B cell (primary cell): ENCODE data around the gene ARID3B. TPM values are rescaled to one million over a fixed set of nuclear protein-coding genes. Genes with fewer than 3 reads are reported as not detected.

Experiments used
- ATAC-seq: fragments of 200-7000 bp; cut with Tn5 transposase; one replicate; pipeline ENCODE4 v1.10.0; 2021; ENCODE audit warnings: low read depth, mild to moderate bottlenecking, moderate number of reproducible peaks, moderate library complexity
- CTCF ChIA-PET: fragments of 350-600 bp; sonication (Branson Sonifier 250); formaldehyde crosslinking; loops from one replicate; lab custom pipeline; 2021; ENCODE audit warnings: antibody characterized with exemption, inconsistent platforms; lab: Charles Lee
- POLR2A ChIA-PET: fragments of 350-600 bp; sonication (Branson Sonifier 250); formaldehyde crosslinking; loops from one replicate; lab custom pipeline; 2021; ENCODE audit warnings: antibody characterized with exemption; lab: Charles Lee
- DNase-seq: peaks from one replicate; pipeline ENCODE4 v3.0.0; 2013
- H2AFZ ChIP-seq: 2 replicates; pipeline ENCODE4 v1.6.1; 2012; ENCODE audit warnings: mild to moderate bottlenecking, low read depth, low read length; ENCODE audit not compliant: insufficient read depth, poor library complexity, severe bottlenecking
- H3K27ac ChIP-seq, 2 donors: 1 replicate in 1 of 2; 2 replicates in 1 of 2; pipeline ENCODE4 v1.5.1; 2012 to 2013; ENCODE audit warnings: low read length in 2 of 2, mild to moderate bottlenecking in 2 of 2, moderate library complexity in 1 of 2
- H3K27me3 ChIP-seq, 4 experiments: fragments of 200-600 bp in 1 of 4; sonication (generic) in 1 of 4; replicated peaks in 1 of 4; 1 replicate in 2 of 4; 2 replicates in 2 of 4; pipeline versions ENCODE4 v1.6.1 to v1.7.0; 2013 to 2016; ENCODE audit warnings: low read length in 3 of 4, mild to moderate bottlenecking in 2 of 4, mixed read lengths in 1 of 4, moderate library complexity in 1 of 4; ENCODE audit not compliant: insufficient read depth in 4 of 4, control insufficient read depth in 3 of 4; ENCODE audit errors: control extremely low read depth in 1 of 4
- H3K36me3 ChIP-seq, 2 experiments: replicated peaks in 1 of 2; 1 replicate in 1 of 2; 2 replicates in 1 of 2; pipeline versions ENCODE4 v1.6.1 to v1.7.1; 2013; ENCODE audit warnings: low read length in 1 of 2; ENCODE audit not compliant: insufficient read depth in 2 of 2, control insufficient read depth in 1 of 2; ENCODE audit errors: control extremely low read depth in 1 of 2, extremely low read depth in 1 of 2
- H3K4me1 ChIP-seq, 2 donors: fragments of 200-600 bp in 1 of 2; sonication (generic) in 1 of 2; 1 replicate in 1 of 2; 2 replicates in 1 of 2; pipeline versions ENCODE4 v1.5.1 to v1.6.1; 2013 to 2017; ENCODE audit warnings: low read length in 2 of 2; ENCODE audit not compliant: control insufficient read depth in 2 of 2, insufficient read depth in 2 of 2
- H3K4me2 ChIP-seq: replicated peaks from 2 replicates; pipeline ENCODE3; 2012; ENCODE audit warnings: mild to moderate bottlenecking, low read depth, low read length; ENCODE audit not compliant: poor library complexity, severe bottlenecking
- H3K4me3 ChIP-seq, 5 experiments: fragments of 200-600 bp in 1 of 5; sonication (generic) in 1 of 5; 1 replicate in 3 of 5; 2 replicates in 2 of 5; pipeline versions ENCODE4 v1.5.1 to v1.7.0; 2011 to 2016; ENCODE audit warnings: low read length in 4 of 5, mild to moderate bottlenecking in 4 of 5, low read depth in 2 of 5, control low read depth in 1 of 5, moderate library complexity in 1 of 5; ENCODE audit not compliant: insufficient read depth in 1 of 5; ENCODE audit errors: control extremely low read depth in 1 of 5, extremely low read depth in 1 of 5
- H3K79me2 ChIP-seq: fragments of 200-600 bp; sonication (generic); one replicate; pipeline ENCODE4 v1.6.0; 2016; ENCODE audit warnings: low read length; ENCODE audit not compliant: control insufficient read depth, insufficient read depth
- H3K9ac ChIP-seq: fragments of 200-600 bp; sonication (generic); 2 replicates; pipeline ENCODE4 v1.6.1; 2017; ENCODE audit warnings: mild to moderate bottlenecking, low read length, moderate library complexity
- H3K9me3 ChIP-seq, 3 donors: one replicate each; pipeline versions ENCODE4 v1.6.1 to v1.7.1; 2013; ENCODE audit warnings: low read length in 2 of 3; ENCODE audit not compliant: control insufficient read depth in 2 of 3, insufficient read depth in 1 of 3; ENCODE audit errors: control extremely low read depth in 1 of 3
- H4K20me1 ChIP-seq: 2 replicates; pipeline ENCODE4 v1.6.0; 2012; ENCODE audit warnings: mild to moderate bottlenecking, low read length; ENCODE audit not compliant: insufficient read depth, control insufficient read depth, poor library complexity, severe bottlenecking
- H3K27ac Mint-ChIP-seq: one replicate; pipeline ENCODE4 v1.8.0; 2021; ENCODE audit warnings: mixed read lengths
- H3K27me3 Mint-ChIP-seq: one replicate; pipeline ENCODE4 v1.8.0; 2021; ENCODE audit warnings: mixed read lengths
- H3K4me1 Mint-ChIP-seq: one replicate; pipeline ENCODE4 v1.8.0; 2021; ENCODE audit warnings: mixed read lengths
- H3K4me3 Mint-ChIP-seq: one replicate; pipeline ENCODE4 v1.8.0; 2021; ENCODE audit warnings: mixed read lengths
- H3K9me3 Mint-ChIP-seq: one replicate; pipeline ENCODE4 v1.8.0; 2022; ENCODE audit warnings: mixed read lengths; ENCODE audit not compliant: insufficient read depth
- CTCF ChIP-seq: fragments of 200-600 bp; IDR thresholded peaks from one replicate; pipeline ENCODE4 v1.8.0; 2022; ENCODE audit warnings: antibody characterized with exemption, mild to moderate bottlenecking
- EZH2 ChIP-seq: IDR thresholded peaks from 2 replicates; pipeline ENCODE4 v1.6.1; 2012; ENCODE audit warnings: borderline replicate concordance, low read depth, mild to moderate bottlenecking, moderate library complexity, low read length; ENCODE audit not compliant: insufficient read depth, poor library complexity, severe bottlenecking
- WGBS: methylation state at CpG from one replicate; pipeline ENCODE4 v1.1.5; 2013; ENCODE audit warnings: missing lambda C conversion rate; ENCODE audit not compliant: insufficient coverage; 5-methylcytosine and 5-hydroxymethylcytosine counted together
- intact Hi-C: fragments of 100-400 bp; cut with micrococcal nuclease; formaldehyde crosslinking; loops from one replicate; pipeline ENCODE4 v1.10.0; 2022
- polyA plus RNA-seq: library from polyadenylated mRNA; depleted of rRNA; stranded (reverse); fragments of >200 nt; gene quantifications from 2 replicates; pipeline ENCODE4 v1.2.3, GENCODE V29; 2012
- total RNA-seq, 2 donors: library from RNA; stranded (reverse); fragments of 120-200 nt in 1 of 2; gene quantifications; 1 replicate in 1 of 2; 2 replicates in 1 of 2; pipeline versions ENCODE4 v1.2.3 to v1.2.4, GENCODE V29; 2013 to 2022

ARID3B gene
- total and polyA plus RNA-seq, 2 donors (not counting 1 experiment from before 2014, with no cell fraction given), result 23.0 to 31.0 TPM

GRCh38 chr15:74611834-74612233, 70.8 kb downstream of the ARID3B start:
- Histone ChIP-seq H3K4me2 (no peak overlapping the region), H3K79me2 (peaks cover 19% of the 10 kb centered on the region), H3K36me3 (no peaks in the 10 kb centered on the region), H3K27me3 (no peaks in the 10 kb centered on the region), H3K4me1 (peaks cover 9 to 21% of the 10 kb centered on the region in 2 donors), H3K9me3 (no peaks in the 10 kb centered on the region), H4K20me1 (peaks cover 11% of the 10 kb centered on the region), H3K9ac (no peak overlapping the region), H3K27ac (no peak overlapping the region), H3K4me3 (no peak overlapping the region), H2AFZ (no peak overlapping the region)
- ChIA-PET CTCF (interaction anchor here (17.8 kb wide), 1 partner anchor 21 kb away, joined by 371 read pairs; no protein-coding TSS in a partner anchor), POLR2A (interaction anchor here (1.1 to 1.8 kb wide), 2 partner anchors 66 to 71 kb away, joined by 4 read pairs; partner anchors contain the start of gene ARID3B)
- no peaks in the 10 kb centered on the region for H3K9me3 Mint-ChIP-seq
- 100% methylated on average over 3 of the region's 6 CpGs for WGBS
- no peak for TF ChIP-seq CTCF
- no peak for TF ChIP-seq EZH2
- DNase-seq (no peak), ATAC-seq (no peak)
- H3K27me3 Mint-ChIP-seq, result no peaks in the 10 kb centered on the region
- H3K4me3 Mint-ChIP-seq, result no peak overlapping the region
- intact Hi-C loops, result no loop called here
- peaks cover 15% of the 10 kb centered on the region for H3K4me1 Mint-ChIP-seq
- H3K27ac Mint-ChIP-seq, result no peak overlapping the region

GRCh38 chr15:74612677-74613076, 71.7 kb downstream of the ARID3B start:
- 92% methylated on average over 2 of the region's 2 CpGs for WGBS
- ChIA-PET CTCF (interaction anchor here (1.4 to 17.8 kb wide), 3 partner anchors 21 to 157 kb away, joined by 3 to 371 read pairs (median 17); no protein-coding TSS in a partner anchor), POLR2A (interaction anchor here (0.6 to 1.8 kb wide), 3 partner anchors 67 to 151 kb away, joined by 3 to 4 read pairs (median 4); partner anchors contain the start of gene ARID3B)
- no peak for TF ChIP-seq CTCF
- TF ChIP-seq EZH2, result no peak
- H3K9me3 Mint-ChIP-seq, result no peaks in the 10 kb centered on the region
- H3K4me3 Mint-ChIP-seq, result peak overlapping the region; percentile 29
- no peaks in the 10 kb centered on the region for H3K27me3 Mint-ChIP-seq
- DNase-seq, result no peak
- intact Hi-C loops, result no loop called here
- Histone ChIP-seq H3K9ac (no peak overlapping the region), H4K20me1 (peaks cover 20% of the 10 kb centered on the region), H3K4me3 (no peak overlapping the region), H3K36me3 (peaks cover 0 to 1% of the 10 kb centered on the region in 2 experiments), H2AFZ (no peak overlapping the region), H3K4me2 (no peak overlapping the region), H3K79me2 (peaks cover 27% of the 10 kb centered on the region), H3K27ac (no peak overlapping the region), H3K27me3 (no peaks in the 10 kb centered on the region), H3K9me3 (no peaks in the 10 kb centered on the region), H3K4me1 (peaks cover 17 to 29% of the 10 kb centered on the region in 2 donors)
- ATAC-seq, result no peak
- peaks cover 24% of the 10 kb centered on the region for H3K4me1 Mint-ChIP-seq
- peak overlapping the region; percentile 74 for H3K27ac Mint-ChIP-seq
